ENCODE results near the gene PCDHGA10.

DNA sequence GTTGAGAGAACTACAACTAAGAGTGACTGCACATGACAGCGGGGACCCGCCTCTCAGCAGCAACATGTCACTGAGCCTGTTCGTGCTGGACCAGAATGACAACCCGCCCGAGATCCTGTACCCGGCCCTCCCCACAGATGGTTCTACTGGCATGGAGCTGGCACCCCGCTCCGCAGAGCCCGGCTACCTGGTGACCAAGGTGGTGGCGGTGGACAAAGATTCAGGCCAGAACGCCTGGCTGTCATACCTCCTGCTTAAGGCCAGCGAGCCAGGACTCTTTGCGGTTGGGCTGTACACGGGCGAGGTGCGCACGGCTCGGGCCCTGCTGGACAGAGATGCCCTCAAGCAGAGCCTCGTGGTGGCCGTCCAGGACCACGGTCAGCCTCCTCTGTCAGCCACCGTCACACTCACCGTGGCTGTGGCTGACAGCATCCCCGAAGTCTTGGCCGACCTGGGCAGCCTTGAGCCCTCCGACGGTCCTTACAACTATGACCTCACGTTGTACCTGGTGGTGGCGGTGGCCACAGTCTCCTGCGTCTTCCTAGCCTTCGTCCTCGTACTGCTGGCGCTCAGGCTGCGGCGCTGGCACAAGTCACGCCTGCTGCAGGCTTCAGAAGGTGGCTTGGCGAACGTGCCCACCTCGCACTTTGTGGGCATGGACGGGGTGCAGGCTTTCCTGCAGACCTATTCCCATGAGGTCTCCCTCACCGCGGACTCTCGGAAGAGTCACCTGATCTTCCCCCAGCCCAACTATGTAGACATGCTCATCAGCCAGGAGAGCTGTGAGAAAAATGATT lies 28.1 kb upstream of the PCDHGA10 start:
- TF ChIP-seq, protein P1, sequence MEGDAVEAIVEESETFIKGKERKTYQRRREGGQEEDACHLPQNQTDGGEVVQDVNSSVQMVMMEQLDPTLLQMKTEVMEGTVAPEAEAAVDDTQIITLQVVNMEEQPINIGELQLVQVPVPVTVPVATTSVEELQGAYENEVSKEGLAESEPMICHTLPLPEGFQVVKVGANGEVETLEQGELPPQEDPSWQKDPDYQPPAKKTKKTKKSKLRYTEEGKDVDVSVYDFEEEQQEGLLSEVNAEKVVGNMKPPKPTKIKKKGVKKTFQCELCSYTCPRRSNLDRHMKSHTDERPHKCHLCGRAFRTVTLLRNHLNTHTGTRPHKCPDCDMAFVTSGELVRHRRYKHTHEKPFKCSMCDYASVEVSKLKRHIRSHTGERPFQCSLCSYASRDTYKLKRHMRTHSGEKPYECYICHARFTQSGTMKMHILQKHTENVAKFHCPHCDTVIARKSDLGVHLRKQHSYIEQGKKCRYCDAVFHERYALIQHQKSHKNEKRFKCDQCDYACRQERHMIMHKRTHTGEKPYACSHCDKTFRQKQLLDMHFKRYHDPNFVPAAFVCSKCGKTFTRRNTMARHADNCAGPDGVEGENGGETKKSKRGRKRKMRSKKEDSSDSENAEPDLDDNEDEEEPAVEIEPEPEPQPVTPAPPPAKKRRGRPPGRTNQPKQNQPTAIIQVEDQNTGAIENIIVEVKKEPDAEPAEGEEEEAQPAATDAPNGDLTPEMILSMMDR (IDR thresholded peaks at IDR 0.05 in 2 of 3, conservative IDR thresholded peaks at IDR 0.05 in 1 of 3; ENCODE audit: borderline replicate concordance in 1 of 3, insufficient read depth in 1 of 3, low read depth in 2 of 3, low read length in 2 of 3), result no peak
- TF ChIP-seq POLR2A (IDR thresholded peaks at IDR 0.05; ENCODE audit: borderline replicate concordance, extremely low read depth, insufficient read depth, insufficient read length), result no peak
- no peak for TF ChIP-seq EZH2phosphoT487 (IDR thresholded peaks at IDR 0.05; ENCODE audit: borderline replicate concordance)
- TF ChIP-seq ZNF274 (IDR thresholded peaks at IDR 0.05; ENCODE audit: low read depth, low read length), result no peak
- TF ChIP-seq EZH2 (IDR thresholded peaks at IDR 0.05), result no peak
- TF ChIP-seq CEBPB (IDR thresholded peaks at IDR 0.05; ENCODE audit: low read depth), result no peak
- no peak for TF ChIP-seq YY1 (IDR thresholded peaks at IDR 0.05; ENCODE audit: extremely low read depth, insufficient replicate concordance, low read depth, low read length)
- TF ChIP-seq POLR2AphosphoS5 (IDR thresholded peaks at IDR 0.05; ENCODE audit: low read depth, low read length), result no peak
- TF ChIP-seq TCF7L2 (IDR thresholded peaks at IDR 0.05; ENCODE audit: borderline replicate concordance, extremely low read depth, insufficient read depth, insufficient read length), result no peak
- no peak for TF ChIP-seq EGR1 (IDR thresholded peaks at IDR 0.05; ENCODE audit: low read depth)
